MM.1S (cell line): ENCODE data around the gene ACSF3.

Experiments used
- EZH2 ChIP-seq: fragments of 300-600 bp; sonication (generic); optimal IDR thresholded peaks from 2 replicates; pipeline ENCODE3; 2017; ENCODE audit warnings: low read depth, mild to moderate bottlenecking, antibody characterized with exemption, low read length, mixed read lengths
- EZH2phosphoT487 ChIP-seq: fragments of 300-600 bp; sonication (generic); IDR thresholded peaks from 2 replicates; pipeline ENCODE4 v1.6.1; 2018; ENCODE audit warnings: antibody characterized with exemption, low read length
- TF ChIP-seq, protein P1 (sequence below): fragments of 300-600 bp; sonication (generic); IDR thresholded peaks from 2 replicates; pipeline ENCODE4 v1.5.1; 2016; ENCODE audit warnings: antibody characterized with exemption, low read length, mixed read lengths

DNA sequence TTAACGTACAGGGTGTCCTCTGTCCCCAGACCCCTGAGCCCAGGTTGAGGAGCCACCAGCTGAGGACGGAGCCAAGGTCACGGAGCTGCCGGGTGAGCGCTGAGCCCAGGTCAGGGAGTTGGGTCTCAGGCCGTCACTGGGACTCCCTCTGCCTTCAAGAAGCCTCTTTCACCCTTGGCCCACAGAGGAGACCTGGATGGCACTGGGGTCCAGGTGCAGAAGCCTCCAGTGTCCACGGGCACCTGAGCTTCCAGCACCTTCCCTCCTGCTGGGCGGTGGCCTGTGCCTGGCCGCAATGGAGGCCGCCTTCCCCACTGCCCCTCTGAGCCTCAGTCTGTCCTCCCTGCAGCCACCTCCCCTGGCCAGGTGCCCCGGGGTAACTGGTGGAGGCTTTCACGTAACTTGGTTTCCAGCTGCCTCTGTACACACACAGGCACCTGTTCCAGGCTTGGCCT, 46.3 kb downstream of the ACSF3 start:
- TF ChIP-seq, protein P1, sequence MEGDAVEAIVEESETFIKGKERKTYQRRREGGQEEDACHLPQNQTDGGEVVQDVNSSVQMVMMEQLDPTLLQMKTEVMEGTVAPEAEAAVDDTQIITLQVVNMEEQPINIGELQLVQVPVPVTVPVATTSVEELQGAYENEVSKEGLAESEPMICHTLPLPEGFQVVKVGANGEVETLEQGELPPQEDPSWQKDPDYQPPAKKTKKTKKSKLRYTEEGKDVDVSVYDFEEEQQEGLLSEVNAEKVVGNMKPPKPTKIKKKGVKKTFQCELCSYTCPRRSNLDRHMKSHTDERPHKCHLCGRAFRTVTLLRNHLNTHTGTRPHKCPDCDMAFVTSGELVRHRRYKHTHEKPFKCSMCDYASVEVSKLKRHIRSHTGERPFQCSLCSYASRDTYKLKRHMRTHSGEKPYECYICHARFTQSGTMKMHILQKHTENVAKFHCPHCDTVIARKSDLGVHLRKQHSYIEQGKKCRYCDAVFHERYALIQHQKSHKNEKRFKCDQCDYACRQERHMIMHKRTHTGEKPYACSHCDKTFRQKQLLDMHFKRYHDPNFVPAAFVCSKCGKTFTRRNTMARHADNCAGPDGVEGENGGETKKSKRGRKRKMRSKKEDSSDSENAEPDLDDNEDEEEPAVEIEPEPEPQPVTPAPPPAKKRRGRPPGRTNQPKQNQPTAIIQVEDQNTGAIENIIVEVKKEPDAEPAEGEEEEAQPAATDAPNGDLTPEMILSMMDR = no peak
- TF ChIP-seq EZH2 = no peak
- TF ChIP-seq EZH2phosphoT487 = no peak
